ENCODE data around the gene SLC25A38. TPM values are rescaled to one million over a fixed set of nuclear protein-coding genes. Genes with fewer than 3 reads are reported as not detected.

The SLC25A38 gene
- total and polyA plus RNA-seq, 3 donors from 2014 or later: 41.8 to 52.9 (median 46.1) TPM

DNA sequence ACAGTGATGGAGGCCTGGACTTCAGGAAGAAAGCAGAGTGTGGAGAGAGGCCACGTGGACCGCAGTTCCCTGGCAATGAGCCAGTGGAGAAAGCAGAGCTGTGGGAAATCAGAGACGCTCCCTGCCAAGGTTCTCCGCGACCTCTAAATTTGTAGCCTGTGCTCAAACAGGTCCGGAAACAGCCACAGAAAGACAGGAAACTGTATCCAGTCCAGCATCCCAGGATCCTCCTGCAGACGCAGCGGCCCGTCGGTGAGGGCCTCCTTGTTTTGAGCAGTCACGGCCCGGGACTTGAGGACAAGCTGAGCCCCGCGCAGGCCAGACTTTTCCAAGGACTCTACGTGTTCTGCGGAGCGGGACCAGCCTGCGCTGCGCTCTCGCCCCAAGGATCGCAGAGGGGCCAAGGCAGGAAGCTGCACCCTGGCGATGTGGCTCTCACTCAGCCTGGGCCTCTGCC lies 45.6 kb downstream of the SLC25A38 start:
- Histone ChIP-seq H3K4me3 (no peak overlapping the region), H3K36me3 (ENCODE audit: low read depth, missing control alignments) (no peaks in the 10 kb centered on the region), H3K27me3 (no peaks in the 10 kb centered on the region), H3K9me3 (no peaks in the 10 kb centered on the region), H3K27ac (no peak overlapping the region), H3K4me1 (no peaks in the 10 kb centered on the region)
- WGBS, 2 donors: 8 to 40% methylated on average over 7 to 21 of the region's 22 CpGs
- no peak for TF ChIP-seq POLR2A (IDR thresholded peaks at IDR 0.05)
- TF ChIP-seq, protein P1, sequence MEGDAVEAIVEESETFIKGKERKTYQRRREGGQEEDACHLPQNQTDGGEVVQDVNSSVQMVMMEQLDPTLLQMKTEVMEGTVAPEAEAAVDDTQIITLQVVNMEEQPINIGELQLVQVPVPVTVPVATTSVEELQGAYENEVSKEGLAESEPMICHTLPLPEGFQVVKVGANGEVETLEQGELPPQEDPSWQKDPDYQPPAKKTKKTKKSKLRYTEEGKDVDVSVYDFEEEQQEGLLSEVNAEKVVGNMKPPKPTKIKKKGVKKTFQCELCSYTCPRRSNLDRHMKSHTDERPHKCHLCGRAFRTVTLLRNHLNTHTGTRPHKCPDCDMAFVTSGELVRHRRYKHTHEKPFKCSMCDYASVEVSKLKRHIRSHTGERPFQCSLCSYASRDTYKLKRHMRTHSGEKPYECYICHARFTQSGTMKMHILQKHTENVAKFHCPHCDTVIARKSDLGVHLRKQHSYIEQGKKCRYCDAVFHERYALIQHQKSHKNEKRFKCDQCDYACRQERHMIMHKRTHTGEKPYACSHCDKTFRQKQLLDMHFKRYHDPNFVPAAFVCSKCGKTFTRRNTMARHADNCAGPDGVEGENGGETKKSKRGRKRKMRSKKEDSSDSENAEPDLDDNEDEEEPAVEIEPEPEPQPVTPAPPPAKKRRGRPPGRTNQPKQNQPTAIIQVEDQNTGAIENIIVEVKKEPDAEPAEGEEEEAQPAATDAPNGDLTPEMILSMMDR (IDR thresholded peaks at IDR 0.05): no peak
- intact Hi-C loops (cut with DNase I; ENCODE audit: low total_unique reads): no loop called here
- no peak for DNase-seq

DNA sequence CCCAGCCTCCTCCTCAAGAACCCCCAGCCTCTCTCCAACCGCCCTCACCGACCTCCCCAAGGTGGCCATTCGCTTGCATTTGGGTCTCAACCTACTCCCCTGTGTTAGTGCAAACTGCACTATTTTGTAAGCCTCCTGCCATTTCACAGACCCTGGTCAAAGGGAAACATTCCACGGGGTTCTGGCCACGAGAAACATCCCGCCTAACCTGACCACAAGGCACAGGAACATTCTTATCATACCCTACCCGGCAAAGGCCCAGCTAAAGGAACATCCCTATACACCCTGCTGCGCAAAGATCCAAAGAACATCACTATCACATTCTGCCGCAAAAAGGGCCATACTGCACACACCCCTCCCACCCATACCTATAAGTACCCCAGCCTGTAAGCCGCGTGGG lies 46.3 kb downstream of the SLC25A38 start:
- H3K27ac ChIP-seq: no peak overlapping the region
- WGBS, 2 donors: 73 to 74% methylated on average over 11 of the region's 11 CpGs
- H3K27me3 ChIP-seq: no peaks in the 10 kb centered on the region
- no peaks in the 10 kb centered on the region for H3K36me3 ChIP-seq (ENCODE audit: low read depth, missing control alignments)
- TF ChIP-seq, protein P1 (IDR thresholded peaks at IDR 0.05): no peak
- no peak for TF ChIP-seq POLR2A (IDR thresholded peaks at IDR 0.05)
- DNase-seq: no peak
- H3K4me3 ChIP-seq: no peak overlapping the region
- intact Hi-C loops (cut with DNase I; ENCODE audit: low total_unique reads): no loop called here
- no peaks in the 10 kb centered on the region for H3K4me1 ChIP-seq
- no peaks in the 10 kb centered on the region for H3K9me3 ChIP-seq

DNA sequence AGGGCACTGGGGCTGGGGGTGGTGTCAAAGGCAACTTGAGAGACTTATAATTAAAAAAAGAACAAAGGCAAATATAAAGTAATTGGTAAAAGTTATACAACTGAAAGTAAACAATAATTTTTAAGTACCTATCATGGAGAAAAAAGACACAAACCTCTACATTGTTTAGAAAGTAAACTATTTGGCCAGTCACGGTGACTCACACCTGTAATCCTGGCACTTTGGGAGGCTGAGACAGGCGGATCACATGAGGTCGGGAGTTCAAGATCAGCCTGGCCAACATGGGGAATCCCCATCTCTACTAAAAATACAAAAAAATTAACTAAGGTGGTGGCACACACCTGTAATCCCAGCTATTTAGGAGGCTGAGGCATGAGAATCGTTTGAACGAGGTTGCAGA lies 49.2 kb downstream of the SLC25A38 start:
- TF ChIP-seq, protein P1 (IDR thresholded peaks at IDR 0.05): no peak
- no peak for TF ChIP-seq POLR2A (IDR thresholded peaks at IDR 0.05)
- H3K4me1 ChIP-seq: no peaks in the 10 kb centered on the region
- H3K9me3 ChIP-seq: no peaks in the 10 kb centered on the region
- no peak overlapping the region for H3K4me3 ChIP-seq
- intact Hi-C loops (cut with DNase I; ENCODE audit: low total_unique reads): no loop called here
- no peaks in the 10 kb centered on the region for H3K36me3 ChIP-seq (ENCODE audit: low read depth, missing control alignments)
- no peaks in the 10 kb centered on the region for H3K27me3 ChIP-seq
- no peak for DNase-seq
- H3K27ac ChIP-seq: no peak overlapping the region
- WGBS, 2 donors: 80 to 91% methylated on average over 5 of the region's 5 CpGs

DNA sequence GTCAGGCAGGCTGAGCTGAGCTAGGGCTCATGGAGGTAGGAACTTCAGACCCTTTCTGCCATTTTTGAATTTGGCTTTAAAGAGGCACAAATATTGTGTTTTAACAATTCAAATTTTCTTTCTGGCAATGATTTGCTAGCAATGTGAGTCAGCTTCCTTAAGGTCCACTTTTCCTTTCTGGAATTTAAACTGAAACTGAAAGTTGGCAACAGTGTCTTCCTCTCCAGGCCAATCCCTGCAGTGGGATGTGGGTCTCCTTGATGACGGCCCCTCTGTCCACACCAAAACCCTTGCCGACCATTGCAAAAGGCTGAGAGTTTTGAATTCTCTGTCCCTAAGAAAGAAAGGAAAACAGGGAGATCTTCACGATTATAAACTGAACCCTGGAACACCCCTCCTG lies 50.5 kb downstream of the SLC25A38 start:
- intact Hi-C loops (cut with DNase I; ENCODE audit: low total_unique reads): no loop called here
- Histone ChIP-seq H3K9me3 (no peaks in the 10 kb centered on the region), H3K27ac (no peak overlapping the region), H3K4me3 (no peak overlapping the region), H3K27me3 (no peaks in the 10 kb centered on the region), H3K36me3 (ENCODE audit: low read depth, missing control alignments) (no peaks in the 10 kb centered on the region), H3K4me1 (no peaks in the 10 kb centered on the region)
- no peak for DNase-seq
- 54 to 81% methylated on average over 3 of the region's 3 CpGs for WGBS, 2 donors
- no peak for TF ChIP-seq POLR2A (IDR thresholded peaks at IDR 0.05)
- TF ChIP-seq, protein P1 (IDR thresholded peaks at IDR 0.05): no peak

DNA sequence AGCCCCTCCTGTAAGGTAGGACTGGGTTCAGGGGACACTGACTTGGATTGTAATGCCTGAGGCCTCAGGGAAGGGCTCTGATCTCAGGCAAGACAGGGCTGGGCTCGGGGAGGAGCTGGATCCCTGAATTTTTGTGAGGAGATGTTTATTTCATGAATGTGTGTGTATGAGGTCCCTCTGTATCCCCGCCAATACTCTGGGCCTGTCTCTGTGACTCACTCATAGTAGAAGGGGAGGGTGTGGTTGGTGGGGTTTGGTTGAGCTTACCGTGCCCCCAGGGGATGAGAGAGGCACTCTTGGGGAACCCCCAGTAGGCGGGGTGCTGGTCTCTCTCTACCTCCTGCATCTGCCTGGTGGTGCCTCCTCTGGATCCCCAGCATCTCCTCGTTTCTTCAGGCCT lies 51.4 kb downstream of the SLC25A38 start:
- intact Hi-C loops (cut with DNase I; ENCODE audit: low total_unique reads): no loop called here
- H3K9me3 ChIP-seq: no peaks in the 10 kb centered on the region
- H3K27me3 ChIP-seq: no peaks in the 10 kb centered on the region
- WGBS, 2 donors: 81 to 83% methylated on average over 4 to 5 of the region's 5 CpGs
- no peak overlapping the region for H3K27ac ChIP-seq
- no peaks in the 10 kb centered on the region for H3K36me3 ChIP-seq (ENCODE audit: low read depth, missing control alignments)
- TF ChIP-seq, protein P1 (IDR thresholded peaks at IDR 0.05): no peak
- no peak for TF ChIP-seq POLR2A (IDR thresholded peaks at IDR 0.05)
- no peak overlapping the region for H3K4me3 ChIP-seq
- no peak for DNase-seq
- no peaks in the 10 kb centered on the region for H3K4me1 ChIP-seq
